Bone marrow (tissue), 2 donors: Measurements from ENCODE around the gene KNTC1.
"Not testable (repeated sequence)": the region's sequence is repeated elsewhere in the genome, so short reads cannot be mapped to it uniquely, and the experiment has no call there.

Source experiments
- DNase-seq, 2 donors: peaks; one replicate each; lab custom pipeline; 2025; lab: John Stamatoyannopoulos, UW

KNTC1 gene

DNA sequence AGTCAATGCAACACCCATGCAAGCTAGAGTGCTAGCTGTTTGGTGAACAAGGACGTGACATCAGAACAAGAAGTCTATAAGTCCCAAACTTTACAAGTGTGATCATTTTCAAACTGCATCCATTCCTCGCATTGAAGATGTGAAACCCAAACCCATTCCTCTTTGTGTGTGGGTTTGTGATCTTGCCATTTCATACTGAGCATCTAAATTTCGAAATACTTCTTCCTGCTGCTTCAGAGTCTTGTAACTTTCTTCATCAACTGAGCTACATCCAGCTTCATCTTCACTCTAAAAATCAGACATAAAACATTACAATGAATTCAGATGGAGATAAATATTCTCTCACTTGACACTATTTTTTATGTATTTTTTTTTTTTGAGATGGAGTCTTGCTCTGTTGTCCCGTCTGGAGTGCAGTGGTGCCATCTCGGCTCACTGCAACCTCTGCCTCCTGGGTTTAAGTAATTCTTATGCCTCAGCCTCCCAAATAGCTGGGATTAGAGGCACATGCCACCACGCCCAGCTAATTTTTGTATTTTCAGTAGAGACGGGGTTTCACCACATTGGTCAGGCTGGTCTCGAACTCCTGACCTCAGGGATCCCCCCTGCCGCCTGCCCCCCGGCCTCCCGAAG, 21.5 kb upstream of the KNTC1 start:
- DNase-seq: no peak

DNA sequence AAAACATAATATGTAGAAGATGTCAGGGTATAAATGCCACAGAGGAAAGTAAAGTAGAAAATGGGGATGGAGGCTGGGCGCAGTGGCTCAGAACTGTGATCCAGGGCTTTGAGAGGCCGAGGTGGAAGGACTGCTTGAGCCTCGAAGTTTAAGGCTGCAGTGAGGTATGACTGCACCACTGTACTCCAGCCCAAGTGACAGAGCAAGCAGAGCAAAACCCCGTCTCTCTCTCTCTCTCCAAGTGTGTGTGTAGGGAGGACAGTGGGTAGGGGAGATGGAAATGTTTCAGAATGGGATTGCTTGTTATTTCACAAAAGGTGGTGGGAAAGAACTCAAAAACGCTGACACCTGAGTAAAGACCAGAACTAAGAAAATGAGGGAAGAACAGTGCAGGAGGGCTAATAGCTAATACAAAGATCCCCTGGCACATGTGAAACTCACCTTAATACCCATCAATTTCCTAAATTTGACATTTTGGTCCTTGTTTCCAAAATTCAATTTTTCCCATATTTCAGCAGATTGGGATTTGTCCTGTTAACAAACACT, 20.6 kb upstream of the KNTC1 start:
- no peak for DNase-seq

DNA sequence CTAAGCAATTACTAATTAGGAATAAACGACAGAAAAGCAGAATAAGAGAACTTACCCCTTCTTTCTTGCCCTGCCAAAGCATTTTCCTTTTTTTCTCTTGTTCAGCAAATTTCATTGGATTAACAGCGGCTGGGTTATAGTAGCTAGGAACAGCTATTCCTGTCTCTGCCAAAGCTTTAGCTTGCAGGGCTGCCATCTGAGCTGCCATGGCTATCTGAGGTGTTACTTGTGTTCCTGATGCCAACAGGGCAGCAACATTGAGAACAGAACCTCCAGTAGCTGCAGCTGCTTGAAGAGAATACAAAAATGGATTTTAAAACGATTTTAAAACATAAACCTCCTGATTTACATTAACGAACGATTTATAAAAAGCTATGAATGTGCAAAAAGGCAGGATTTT, 18.9 kb upstream of the KNTC1 start:
- DNase-seq: no peak

DNA sequence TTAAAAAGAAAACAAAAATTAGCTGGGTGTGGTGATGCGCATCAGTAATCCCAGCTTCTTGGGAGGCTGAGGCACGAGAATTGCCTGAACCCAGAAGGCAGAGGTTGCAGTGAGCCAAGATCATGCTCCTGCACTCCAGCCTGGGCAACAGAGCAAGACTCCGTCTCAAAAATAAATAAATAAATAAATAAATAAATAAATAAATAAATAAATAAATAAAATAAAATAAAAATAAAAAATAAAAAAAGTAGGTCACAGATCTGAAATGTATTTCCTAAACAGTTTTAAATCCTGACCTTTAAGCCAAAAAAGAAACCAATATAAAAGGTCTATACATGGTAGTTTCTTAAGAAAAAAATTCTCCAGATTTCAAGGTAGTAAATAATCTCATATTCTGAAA, 14.0 kb upstream of the KNTC1 start:
- not testable (repeated sequence) for DNase-seq

DNA sequence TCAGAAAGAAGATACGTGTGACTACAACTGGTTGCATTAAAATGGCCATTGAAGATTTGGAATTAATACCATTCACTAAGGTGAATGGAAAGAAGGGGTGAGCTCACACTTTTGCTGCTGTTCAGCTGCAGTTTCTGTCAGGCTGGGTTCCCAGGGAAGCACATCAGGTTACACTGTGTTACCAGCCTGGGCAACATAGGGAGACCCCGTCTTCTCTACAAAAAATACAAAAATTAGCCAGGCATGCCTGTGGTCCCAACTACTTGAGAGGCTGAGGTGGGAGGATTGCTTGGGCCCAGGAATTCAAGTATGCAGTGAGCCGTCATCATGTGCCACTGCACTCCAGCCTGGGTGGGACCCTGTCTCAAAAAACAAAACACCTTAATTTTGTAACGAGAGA, 13.4 kb upstream of the KNTC1 start:
- DNase-seq: no peak

DNA sequence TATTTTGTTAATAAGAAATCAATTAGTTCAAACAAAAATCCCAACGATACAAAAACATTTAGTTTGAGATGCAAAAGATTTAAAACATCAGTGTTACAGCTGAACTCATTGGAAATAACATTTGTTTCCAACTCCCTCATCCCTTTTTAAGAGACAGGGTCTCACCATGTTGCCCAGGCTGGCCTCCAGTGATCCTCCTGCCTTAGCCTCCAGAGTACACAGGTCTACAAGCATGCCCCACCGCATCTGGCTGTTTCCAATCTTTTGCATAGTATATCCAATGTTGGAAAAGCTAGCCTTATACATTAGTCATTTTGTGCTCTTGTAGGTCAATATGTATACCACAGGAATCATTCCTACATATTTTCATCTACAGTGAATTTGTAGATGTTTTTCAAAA, 11.8 kb upstream of the KNTC1 start:
- no peak for DNase-seq

DNA sequence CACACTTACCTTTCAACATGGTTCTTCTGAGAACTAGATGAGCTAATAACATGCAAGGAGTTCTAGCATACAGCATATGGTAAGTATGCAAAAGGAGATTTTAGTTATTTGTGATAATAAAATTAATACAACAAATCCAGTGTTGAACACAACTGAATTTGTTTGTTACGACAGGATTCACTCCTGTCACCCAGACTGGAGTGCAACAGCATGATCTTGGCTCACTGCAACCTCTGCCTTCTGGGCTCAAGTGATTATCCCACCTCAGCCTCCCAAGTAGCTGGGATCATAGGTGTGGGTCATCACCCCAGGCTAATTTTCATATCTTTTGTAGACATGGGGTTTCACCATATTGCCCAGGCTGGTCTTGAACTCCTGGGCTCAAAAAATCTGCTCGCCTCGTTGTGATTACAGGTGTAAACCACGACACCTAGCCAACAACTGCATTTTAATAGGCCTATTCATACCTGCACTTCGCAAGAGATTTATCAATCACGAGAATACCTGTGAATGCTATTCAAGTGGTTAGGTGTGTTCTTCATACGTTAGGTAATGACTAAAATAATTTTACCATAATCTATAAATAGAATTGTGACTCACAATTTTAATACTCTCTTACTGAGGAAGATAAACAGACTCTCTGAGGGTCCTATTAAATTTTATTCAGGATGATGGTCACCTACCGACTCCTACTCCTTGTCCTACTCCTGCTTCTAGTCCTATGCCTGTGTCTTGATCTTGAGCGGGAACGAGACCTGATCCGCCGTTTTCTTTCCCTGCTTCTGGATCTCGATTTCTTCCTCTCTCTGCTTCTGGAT, 10.3 kb upstream of the KNTC1 start:
- no peak for DNase-seq

DNA sequence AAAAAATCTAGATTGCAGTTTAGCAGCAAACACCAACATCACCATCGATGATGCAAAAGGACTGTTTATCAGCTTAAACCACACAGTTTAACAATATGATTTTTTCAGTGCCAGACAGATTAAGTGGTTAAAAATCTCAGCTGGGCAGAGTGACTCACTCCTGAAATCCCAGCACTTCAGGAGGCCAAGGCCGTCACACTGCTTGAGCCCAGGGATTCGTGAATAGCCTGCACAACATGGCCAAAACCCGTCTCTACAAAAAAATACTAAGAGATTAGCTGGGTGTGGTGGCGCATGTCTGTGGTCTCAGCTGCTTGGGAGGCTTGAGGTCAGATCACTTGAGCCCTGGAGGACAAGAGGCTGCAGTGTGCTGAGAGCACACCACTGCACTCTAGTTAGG, 9.2 kb upstream of the KNTC1 start:
- no peak for DNase-seq

DNA sequence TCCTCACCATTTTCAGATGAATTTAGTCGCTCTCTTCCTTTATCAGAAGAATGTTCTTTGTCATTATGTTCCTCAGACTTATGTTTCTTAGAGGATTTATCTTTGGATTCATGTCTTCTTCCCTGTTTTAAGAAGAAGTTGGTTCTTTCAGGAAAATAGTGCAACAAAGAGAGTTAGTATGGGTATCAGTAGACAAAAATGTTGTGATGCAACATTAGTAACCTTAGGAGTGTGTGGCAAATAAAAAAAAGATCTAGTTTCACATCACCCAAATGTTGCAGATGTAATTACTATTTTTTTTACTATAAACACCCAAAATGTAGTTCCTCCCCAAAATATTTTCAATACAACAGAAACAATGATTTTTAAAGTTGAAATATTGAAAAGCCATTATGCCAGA, 8.1 kb upstream of the KNTC1 start:
- DNase-seq: no peak

DNA sequence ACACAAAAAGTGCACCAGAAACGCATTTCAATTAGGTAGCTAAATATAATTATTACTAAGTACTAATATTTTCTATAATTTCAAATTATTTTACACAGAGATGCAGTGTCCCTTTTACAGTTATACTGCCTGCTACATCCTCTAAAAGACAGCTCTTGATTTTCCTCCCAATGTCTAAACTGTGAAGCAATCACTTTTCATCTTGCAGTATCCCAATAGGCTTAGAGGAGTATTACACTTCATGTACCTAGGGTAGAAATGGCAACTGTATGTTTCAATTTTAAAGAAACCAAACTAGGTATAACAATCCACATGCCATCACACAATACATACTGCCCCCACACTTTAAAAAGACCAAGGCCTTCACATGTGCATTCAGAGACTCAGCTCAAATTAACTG, 7.6 kb upstream of the KNTC1 start:
- DNase-seq: no peak

DNA sequence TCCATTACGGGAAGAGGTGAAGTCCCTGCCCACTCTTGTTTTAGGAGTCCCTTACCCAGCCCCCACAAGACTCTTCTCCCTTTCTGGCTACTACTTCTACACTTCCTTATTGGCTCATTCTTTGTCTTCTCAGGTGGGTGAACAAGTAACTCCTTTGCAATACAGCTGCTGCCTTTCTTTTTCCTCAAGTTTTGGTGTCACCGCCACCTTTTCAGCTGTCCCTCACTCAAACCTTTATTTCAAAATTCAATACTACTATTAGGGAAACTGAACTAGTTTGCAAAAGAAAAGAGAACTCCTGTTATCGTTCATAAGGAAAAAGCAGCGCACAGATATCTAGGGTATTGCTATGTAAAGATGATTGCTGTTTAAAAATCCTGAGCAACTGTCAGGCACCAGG, 6.4 kb upstream of the KNTC1 start:
- no peak for DNase-seq

DNA sequence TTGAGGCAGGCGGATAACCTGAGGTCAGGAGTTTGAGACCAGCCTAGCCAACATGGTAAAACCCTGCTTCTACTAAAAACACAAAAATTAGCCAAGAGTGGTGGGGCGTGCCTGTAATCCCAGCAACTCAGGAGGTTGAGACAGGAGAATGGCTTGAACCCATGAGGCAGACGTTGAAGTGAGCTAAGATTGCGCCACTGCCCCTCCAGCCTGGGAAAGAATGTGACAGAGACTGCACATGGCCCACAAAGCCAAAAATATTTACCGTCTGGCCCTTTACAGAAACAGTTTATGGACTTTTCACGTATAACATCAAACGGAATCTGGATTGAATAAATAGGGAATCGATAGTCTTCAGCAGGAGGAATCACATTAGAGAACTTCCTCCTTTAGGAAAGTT, 3.8 kb upstream of the KNTC1 start:
- DNase-seq: no peak

DNA sequence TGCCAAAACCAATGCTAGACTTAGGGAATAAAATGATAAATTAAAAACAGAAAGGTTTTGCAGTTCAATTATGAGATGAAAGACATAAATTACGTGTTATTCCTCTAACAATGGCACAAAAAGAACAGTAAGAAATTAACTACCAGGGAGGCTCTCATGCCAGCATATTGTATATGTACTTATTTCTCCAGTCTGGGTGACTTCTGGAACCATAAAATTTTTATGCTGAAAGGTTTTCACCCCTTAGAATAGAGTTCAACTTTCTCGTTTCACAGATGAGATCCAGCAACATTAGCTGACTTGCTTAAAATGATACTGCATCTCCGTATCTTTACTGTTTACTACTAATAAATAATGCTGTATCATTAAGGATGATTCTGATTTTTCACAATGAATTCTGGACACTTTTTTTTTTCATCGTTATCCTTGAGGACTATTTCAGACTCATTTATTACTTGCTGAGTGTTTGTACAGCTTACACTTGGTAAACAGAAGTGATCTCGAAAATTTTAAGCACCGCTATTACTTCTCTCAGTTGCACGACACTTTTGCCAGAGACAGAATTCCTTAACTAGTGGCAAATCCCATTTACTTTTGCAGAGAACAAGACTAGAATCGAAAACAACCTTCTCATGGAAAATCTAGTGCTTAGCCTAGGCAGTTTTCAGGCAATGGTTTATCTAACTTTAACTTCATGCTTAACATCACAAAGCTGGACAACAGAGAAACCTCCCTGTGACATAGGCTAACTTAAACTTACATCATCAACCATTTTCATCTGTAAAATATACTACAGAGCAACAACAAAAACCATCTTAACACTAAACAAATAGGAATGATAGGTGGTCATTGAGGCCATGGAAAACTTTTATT, 3.0 kb upstream of the KNTC1 start:
- no peak for DNase-seq

DNA sequence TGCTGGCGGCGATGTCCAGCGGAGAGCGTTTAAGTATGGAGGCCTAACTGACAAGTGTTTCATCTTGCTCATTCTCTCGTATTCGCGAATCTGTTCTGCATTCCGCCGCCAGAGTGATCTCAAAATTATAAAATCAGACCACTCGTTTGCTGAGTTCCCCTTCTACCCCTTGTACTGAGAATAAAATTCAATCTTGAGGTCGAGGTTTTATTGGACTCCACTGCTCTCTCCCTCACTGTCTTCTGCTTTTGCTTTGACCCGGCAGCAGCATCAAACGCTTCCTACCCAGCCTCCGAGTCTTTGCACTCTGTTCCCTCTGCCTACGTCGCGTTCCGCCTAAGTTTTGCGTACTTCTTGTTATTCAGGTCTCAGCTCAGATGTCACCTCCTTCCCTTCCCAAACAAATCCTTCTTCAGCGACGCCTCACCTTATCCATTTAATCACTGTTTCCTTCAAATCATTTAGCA, 462 bp downstream of the KNTC1 start:
- DNase-seq: peak in 1 of 2 donors; percentile 19

DNA sequence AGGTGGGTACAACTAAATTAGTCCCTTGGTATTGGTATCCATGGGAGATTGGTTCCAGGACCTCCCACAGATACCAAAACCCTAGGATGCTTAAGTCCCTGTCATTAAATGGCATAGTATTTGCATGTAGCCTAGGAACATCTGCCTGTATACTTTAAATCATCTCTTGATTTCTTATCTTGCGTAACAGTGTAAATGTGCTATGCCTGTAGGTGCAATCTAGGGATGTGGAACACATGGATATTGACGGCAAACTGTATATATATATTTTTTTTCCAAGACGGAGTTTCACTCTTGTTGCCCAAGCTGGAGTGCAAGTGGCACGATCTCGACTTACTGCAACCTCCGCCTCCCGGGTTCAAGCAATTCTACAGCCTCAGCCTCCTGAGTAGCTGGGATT, 1.5 kb downstream of the KNTC1 start:
- no peak for DNase-seq

DNA sequence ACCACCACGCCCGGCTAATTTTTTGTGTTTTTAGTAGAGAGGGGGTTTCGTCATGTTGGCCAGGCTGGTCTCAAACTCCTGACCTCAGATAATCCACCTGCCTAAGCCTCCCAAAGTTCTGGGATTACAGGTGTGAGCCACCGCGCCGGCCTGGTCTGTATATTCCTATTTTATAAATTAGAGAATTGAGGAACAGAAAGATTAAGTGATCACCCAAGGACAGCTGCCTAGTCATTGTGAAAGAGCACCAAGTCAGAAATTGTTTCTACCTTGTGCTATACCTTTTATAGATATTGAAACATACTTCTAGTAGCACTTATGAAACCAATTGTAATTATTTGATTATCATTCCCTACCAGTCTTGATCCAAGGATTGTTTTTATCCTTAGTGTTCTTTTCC, 1.9 kb downstream of the KNTC1 start:
- DNase-seq: no peak

DNA sequence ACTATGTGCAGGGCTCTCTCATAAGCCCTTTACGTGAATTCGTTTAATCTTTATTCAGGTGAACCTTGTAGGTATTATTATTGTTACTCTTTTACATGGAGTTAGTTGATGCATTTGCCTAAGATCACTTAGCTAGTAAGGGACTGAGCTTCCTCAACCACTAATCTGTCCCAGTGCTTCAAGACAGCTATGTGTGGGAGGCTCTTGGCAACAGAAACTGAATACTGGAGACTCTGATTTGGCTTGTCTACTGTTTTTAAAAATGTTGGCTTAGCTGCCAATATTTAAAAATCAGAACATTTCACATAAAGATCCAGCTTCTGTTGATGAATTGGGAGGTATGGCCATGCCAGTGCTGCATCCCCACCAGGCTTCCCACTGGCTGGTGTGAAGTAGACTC, 6.8 kb downstream of the KNTC1 start:
- no peak for DNase-seq

DNA sequence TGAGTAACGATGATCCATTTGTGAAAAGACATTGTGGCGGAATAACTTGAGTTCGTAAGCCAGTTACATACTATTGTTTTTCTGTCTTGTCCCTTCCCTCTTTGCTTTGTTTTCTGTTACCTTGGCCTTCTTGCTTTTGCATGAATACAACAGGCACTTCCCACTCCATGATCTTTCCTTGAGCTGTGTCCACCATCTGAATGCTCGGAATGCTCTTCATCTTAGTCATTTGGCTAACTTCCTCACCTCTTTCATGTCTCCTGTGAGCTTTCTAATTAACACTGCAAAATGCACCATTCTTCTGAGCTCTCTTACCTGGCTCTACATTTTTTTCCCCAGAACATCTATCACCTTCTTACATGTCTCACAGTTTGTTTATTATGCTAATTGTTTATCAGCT, 10.0 kb downstream of the KNTC1 start:
- DNase-seq: no peak

DNA sequence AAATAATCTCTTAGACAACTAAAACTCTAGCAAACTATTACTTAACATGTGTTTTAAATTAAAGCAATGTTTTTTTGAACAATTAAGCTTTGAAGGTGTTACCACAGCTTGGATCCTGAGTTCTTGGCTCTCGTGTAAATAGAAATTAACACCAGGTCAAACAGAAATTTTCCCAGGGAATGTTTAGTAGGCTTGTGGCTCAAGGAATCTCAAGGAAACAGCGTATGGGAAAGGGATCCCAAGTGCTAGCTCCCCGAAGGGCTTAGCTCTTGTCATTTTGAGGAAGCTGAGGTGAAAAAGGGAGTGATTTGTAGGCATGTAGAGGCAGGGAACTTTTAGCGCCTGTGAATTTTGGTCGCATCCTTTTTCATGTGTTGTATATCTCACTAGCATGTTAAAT, 11.4 kb downstream of the KNTC1 start:
- no peak for DNase-seq

DNA sequence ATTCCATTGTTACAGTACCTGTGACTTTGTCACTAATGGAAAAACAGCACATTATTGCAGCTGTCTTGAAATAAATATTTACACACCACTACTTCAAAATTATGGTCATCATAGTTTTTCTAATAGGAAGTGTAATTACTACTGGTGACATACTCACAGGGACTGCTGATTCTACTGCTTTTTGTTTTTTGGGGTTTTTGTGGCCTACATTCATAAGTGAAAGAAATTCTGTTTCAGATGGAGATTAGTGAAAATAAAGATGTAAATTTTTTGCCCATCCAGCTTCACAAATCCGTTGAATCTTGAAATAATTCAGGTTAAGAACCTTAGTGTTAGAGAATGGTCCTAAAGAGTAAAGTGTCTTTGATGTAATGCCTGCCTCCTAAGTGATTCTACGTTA, 17.5 kb downstream of the KNTC1 start:
- no peak for DNase-seq

DNA sequence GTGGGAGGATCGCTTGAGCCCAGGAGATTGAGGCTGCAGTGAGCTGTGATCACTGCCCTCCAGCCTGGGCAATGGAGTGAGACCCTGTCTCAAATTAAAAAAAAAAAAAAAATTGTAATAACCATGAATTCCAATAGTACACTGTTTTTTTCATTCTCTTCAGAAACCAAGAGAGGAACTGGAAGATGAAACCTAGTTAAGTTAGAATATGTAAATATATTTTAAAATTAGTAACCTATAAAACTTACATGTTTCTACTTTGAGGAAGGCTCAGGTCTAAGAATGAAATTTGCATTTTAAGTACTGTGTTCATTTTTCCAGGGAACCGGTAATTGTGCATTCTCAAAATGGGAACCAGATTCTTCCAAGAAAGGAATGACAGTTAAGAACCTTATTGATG, 18.8 kb downstream of the KNTC1 start:
- no peak for DNase-seq

DNA sequence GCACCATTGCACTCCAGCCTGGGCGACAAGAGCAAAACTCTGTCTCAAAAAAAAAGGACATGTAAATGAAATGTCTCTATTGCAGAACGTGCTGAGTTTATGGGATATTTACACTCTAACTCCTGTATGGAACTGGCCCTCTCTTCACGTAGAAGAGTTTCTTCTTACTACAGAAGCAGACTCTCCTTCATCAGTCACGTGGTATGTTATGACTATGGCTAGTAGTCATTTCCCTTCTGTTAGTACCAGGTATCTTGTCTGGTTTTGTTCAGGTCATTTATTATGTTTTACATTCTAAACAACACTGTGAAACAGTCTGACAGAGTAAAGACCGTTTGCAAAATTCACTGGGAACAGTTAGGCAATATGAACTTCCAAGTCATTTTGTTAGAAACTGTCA, 20.3 kb downstream of the KNTC1 start:
- DNase-seq: no peak
